SK-N-MC (cell line): Measurements from ENCODE around the gene GREM1.

Source experiments
- EZH2 ChIP-seq: fragments of 200-600 bp; sonication (generic); IDR thresholded peaks from one replicate; pipeline ENCODE4 v1.6.1; 2017; ENCODE audit warnings: antibody characterized with exemption
- FOXP2 ChIP-seq: optimal IDR thresholded peaks from 2 replicates; pipeline ENCODE3; 2011; ENCODE audit warnings: mild to moderate bottlenecking, moderate library complexity; ENCODE audit not compliant: insufficient read depth; ENCODE audit errors: extremely low read length, control extremely low read depth
- POLR2AphosphoS5 ChIP-seq: IDR thresholded peaks from 2 replicates; pipeline ENCODE4 v1.6.1; 2012; ENCODE audit warnings: mild to moderate bottlenecking, low read depth, low read length, borderline replicate concordance

GRCh38 chr15:32675466-32675865 is 42.3 kb upstream of the GREM1 start:
- TF ChIP-seq EZH2 (no peak), POLR2AphosphoS5 (no peak), FOXP2 (no peak)
